HCT116 (cell line): ENCODE data around the gene DTX3L. TPM values are rescaled to one million over a fixed set of nuclear protein-coding genes. Genes with fewer than 3 reads are reported as not detected.

Source experiments
- ATAC-seq: fragments of 200-7000 bp; cut with Tn5 transposase; 2 replicates; pipeline ENCODE4 v1.9.1; 2020; ENCODE audit warnings: mild to moderate bottlenecking, moderate library complexity
- BruUV-seq: library from RNA; stranded (reverse); fragments of 400-500 nt; replicated peaks from 2 replicates; lab custom pipeline; 2021; lab: Mats Ljungman, UMichigan
- CTCF ChIA-PET: fragments of 300-600 bp; sonication (Branson Sonifier 250); formaldehyde crosslinking; loops from one replicate; lab custom pipeline; 2021; ENCODE audit warnings: antibody characterized with exemption; lab: Charles Lee
- POLR2A ChIA-PET: fragments of 300-600, 350-600 bp; sonication (Branson Sonifier 250); formaldehyde crosslinking; loops from one replicate; lab custom pipeline; 2021; ENCODE audit warnings: antibody characterized with exemption; lab: Charles Lee
- RAD21 ChIA-PET, 2 experiments: fragments of 300-600 bp; sonication (Branson Sonifier 250); formaldehyde crosslinking; loops; one replicate each; lab custom pipeline; 2023; ENCODE audit warnings: low total read pairs in 2 of 2; ENCODE audit not compliant: uncharacterized antibody in 2 of 2, unreplicated experiment in 2 of 2, low non-redundant PET in 1 of 2; lab: Charles Lee
- DNase-seq: peaks from one replicate; pipeline ENCODE4 v3.0.0-alpha.2; 2010; ENCODE audit warnings: low read depth, low spot score
- H2AFZ ChIP-seq: fragments of 200-600 bp; shearing (Covaris generic), sonication (generic); 2 replicates; pipeline ENCODE4 v1.6.1; 2017; ENCODE audit warnings: low read depth, mixed run types, mixed read lengths, antibody characterized with exemption, low read length; ENCODE audit not compliant: poor library complexity, severe bottlenecking
- H3K27ac ChIP-seq: 2 replicates; pipeline ENCODE4 v1.5.1; 2012; ENCODE audit warnings: low read depth, low read length
- H3K27me3 ChIP-seq: fragments of 200-600 bp; sonication (generic); 2 replicates; pipeline ENCODE4 v1.6.1; 2016; ENCODE audit warnings: mixed run types, low read length, mixed read lengths; ENCODE audit not compliant: insufficient read depth
- H3K36me3 ChIP-seq, 2 experiments: fragments of 200-500 bp in 1 of 2; fragments of 200-600 bp in 1 of 2; sonication (Bioruptor generic) in 1 of 2; sonication (generic) in 1 of 2; 2 replicates each; pipeline versions ENCODE4 v1.5.1 to v1.6.1; 2014 to 2016; ENCODE audit warnings: low read length in 2 of 2, inconsistent platforms in 1 of 2, mixed read lengths in 1 of 2, mixed run types in 1 of 2; ENCODE audit not compliant: insufficient read depth in 2 of 2, control insufficient read depth in 1 of 2
- H3K4me1 ChIP-seq, 2 experiments: fragments of 200-600 bp in 1 of 2; sonication (generic) in 1 of 2; 2 replicates each; pipeline versions ENCODE4 v1.5.1 to v1.6.1; 2012 to 2017; ENCODE audit warnings: low read length in 2 of 2, inconsistent platforms in 1 of 2, mild to moderate bottlenecking in 1 of 2, mixed read lengths in 1 of 2, mixed run types in 1 of 2, moderate library complexity in 1 of 2; ENCODE audit not compliant: insufficient read depth in 2 of 2, control insufficient read depth in 1 of 2
- H3K4me2 ChIP-seq: fragments of 200-600 bp; sonication (generic); 2 replicates; pipeline ENCODE4 v1.6.1; 2017; ENCODE audit warnings: mixed run types, low read length, mixed read lengths
- H3K4me3 ChIP-seq, 2 experiments: fragments of 200-600 bp in 1 of 2; sonication (generic) in 1 of 2; replicated peaks in 1 of 2; 2 replicates each; pipeline ENCODE4 v1.5.1; 2011 to 2016; ENCODE audit warnings: low read length in 2 of 2, control low read depth in 1 of 2, low read depth in 1 of 2, mild to moderate bottlenecking in 1 of 2, mixed read lengths in 1 of 2, mixed run types in 1 of 2
- H3K79me2 ChIP-seq: fragments of 200-600 bp; sonication (generic); 2 replicates; pipeline ENCODE4 v1.6.1; 2017; ENCODE audit warnings: mild to moderate bottlenecking, mixed run types, low read length, moderate library complexity, mixed read lengths; ENCODE audit not compliant: insufficient read depth
- H3K9ac ChIP-seq: fragments of 200-600 bp; sonication (generic); 2 replicates; pipeline ENCODE4 v1.6.1; 2016; ENCODE audit warnings: low read length, mixed read lengths
- H3K9me2 ChIP-seq: fragments of 200-600 bp; sonication (generic), shearing (Covaris generic); 2 replicates; pipeline ENCODE4 v1.6.1; 2017; ENCODE audit warnings: mixed run types, mild to moderate bottlenecking, moderate library complexity; ENCODE audit not compliant: insufficient read depth
- H3K9me3 ChIP-seq, 2 experiments: fragments of 200-500 bp in 1 of 2; fragments of 200-600 bp in 1 of 2; sonication (Bioruptor generic) in 1 of 2; sonication (generic) in 1 of 2; 2 replicates each; pipeline ENCODE4 v1.6.1; 2014 to 2017; ENCODE audit warnings: low read length in 2 of 2, mixed read lengths in 2 of 2, inconsistent platforms in 1 of 2, low read depth in 1 of 2, mild to moderate bottlenecking in 1 of 2, mixed run types in 1 of 2, moderate library complexity in 1 of 2; ENCODE audit not compliant: control insufficient read depth in 1 of 2, insufficient read depth in 1 of 2
- H4K20me1 ChIP-seq: fragments of 200-600 bp; sonication (generic), shearing (Covaris generic); 2 replicates; pipeline ENCODE4 v1.6.1; 2017; ENCODE audit warnings: mixed run types, mild to moderate bottlenecking, moderate library complexity; ENCODE audit not compliant: insufficient read depth
- ATF3 ChIP-seq: IDR thresholded peaks from 2 replicates; pipeline ENCODE4 v1.6.1; 2012
- CBX3 ChIP-seq: IDR thresholded peaks from 2 replicates; pipeline ENCODE4 v1.6.1; 2012; ENCODE audit warnings: low read depth
- CEBPB ChIP-seq: IDR thresholded peaks from 2 replicates; pipeline ENCODE4 v1.6.1; 2012; ENCODE audit warnings: low read depth
- EGR1 ChIP-seq: IDR thresholded peaks from 2 replicates; pipeline ENCODE4 v1.6.1; 2012; ENCODE audit warnings: low read depth
- ELF1 ChIP-seq: IDR thresholded peaks from 2 replicates; pipeline ENCODE4 v1.6.1; 2012; ENCODE audit warnings: low read depth, borderline replicate concordance
- EZH2 ChIP-seq: fragments of 200-600 bp; sonication (generic); IDR thresholded peaks from 2 replicates; pipeline ENCODE4 v1.6.1; 2017; ENCODE audit warnings: antibody characterized with exemption, mixed run types
- EZH2phosphoT487 ChIP-seq: fragments of 200-600 bp; IDR thresholded peaks from 2 replicates; pipeline ENCODE4 v1.6.1; 2018; ENCODE audit warnings: antibody characterized with exemption, borderline replicate concordance
- FOSL1 ChIP-seq: IDR thresholded peaks from 2 replicates; pipeline ENCODE4 v1.6.1; 2012; ENCODE audit warnings: low read depth
- POLR2A ChIP-seq: IDR thresholded peaks from 2 replicates; pipeline ENCODE4 v1.7.0; 2011; ENCODE audit warnings: borderline replicate concordance; ENCODE audit not compliant: insufficient read depth, insufficient read length; ENCODE audit errors: extremely low read depth
- POLR2AphosphoS5 ChIP-seq: IDR thresholded peaks from 2 replicates; pipeline ENCODE4 v1.6.1; 2011; ENCODE audit warnings: mild to moderate bottlenecking, low read depth, low read length, moderate library complexity
- RAD21 ChIP-seq: IDR thresholded peaks from 2 replicates; pipeline ENCODE4 v1.6.1; 2012; ENCODE audit warnings: low read depth, mild to moderate bottlenecking
- REST ChIP-seq: IDR thresholded peaks from 2 replicates; pipeline ENCODE4 v1.6.1; 2012; ENCODE audit warnings: low read depth
- SP1 ChIP-seq: IDR thresholded peaks from 2 replicates; pipeline ENCODE4 v1.6.1; 2012; ENCODE audit warnings: low read depth
- SRF ChIP-seq: IDR thresholded peaks from 2 replicates; pipeline ENCODE4 v1.6.1; 2012; ENCODE audit warnings: low read depth
- TCF7L2 ChIP-seq: IDR thresholded peaks from 2 replicates; pipeline ENCODE4 v1.7.0; 2011; ENCODE audit warnings: borderline replicate concordance, inconsistent platforms; ENCODE audit not compliant: insufficient read depth, insufficient read length; ENCODE audit errors: extremely low read depth
- YY1 ChIP-seq: IDR thresholded peaks from 2 replicates; pipeline ENCODE4 v1.6.1; 2011; ENCODE audit warnings: low read length, low read depth, moderate library complexity, mild to moderate bottlenecking; ENCODE audit not compliant: insufficient replicate concordance; ENCODE audit errors: extremely low read depth
- ZNF274 ChIP-seq: fragments of 200-500 bp; sonication (Bioruptor generic); IDR thresholded peaks from 2 replicates; pipeline ENCODE4 v1.6.1; 2014; ENCODE audit warnings: mild to moderate bottlenecking, low read depth, low read length, inconsistent platforms
- intact Hi-C: fragments of 100-400 bp; cut with micrococcal nuclease; formaldehyde crosslinking; loops from 2 replicates; pipeline ENCODE4 v1.10.0; 2022
- total RNA-seq: library from RNA; stranded (reverse); gene quantifications from one replicate; pipeline ENCODE4 v1.2.1, GENCODE V29; 2021; ENCODE audit not compliant: unreplicated experiment
- TF ChIP-seq, protein P1 (sequence below): IDR thresholded peaks from 2 replicates; pipeline ENCODE4 v1.6.1; 2012

Gene DTX3L
- total RNA-seq, 1 experiment from 2014 or later = 13.1 TPM

DNA sequence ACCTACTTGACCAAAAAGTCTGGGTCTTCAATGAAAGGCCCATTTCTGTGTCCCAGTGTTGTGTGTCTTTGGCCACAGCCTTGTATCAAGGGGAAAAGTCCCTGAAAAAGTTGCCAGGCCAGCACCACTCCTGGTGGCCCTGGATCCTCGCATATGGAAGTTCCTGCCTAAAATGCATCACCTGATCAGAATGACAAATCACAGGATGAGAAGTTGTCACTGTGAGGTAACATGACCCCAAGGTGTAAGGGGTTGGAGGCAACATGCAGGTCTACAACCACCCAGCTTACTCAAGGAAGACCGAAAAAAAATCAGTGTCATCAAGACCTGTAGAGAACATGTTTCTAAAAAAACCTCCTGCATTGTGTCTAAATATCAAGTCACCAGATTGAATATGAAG is 38.9 kb downstream of the DTX3L start:
- H3K9me3 ChIP-seq = no peaks in the 10 kb centered on the region
- no peak overlapping the region for H3K27ac ChIP-seq
- no peak overlapping the region for H3K9ac ChIP-seq
- TF ChIP-seq POLR2A = no peak
- TF ChIP-seq EZH2 = no peak
- no peak for TF ChIP-seq ATF3
- no peak for TF ChIP-seq EZH2phosphoT487
- no peak for TF ChIP-seq FOSL1
- TF ChIP-seq, protein P1, sequence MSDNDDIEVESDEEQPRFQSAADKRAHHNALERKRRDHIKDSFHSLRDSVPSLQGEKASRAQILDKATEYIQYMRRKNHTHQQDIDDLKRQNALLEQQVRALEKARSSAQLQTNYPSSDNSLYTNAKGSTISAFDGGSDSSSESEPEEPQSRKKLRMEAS = no peak
- no peak for TF ChIP-seq EGR1
- no peak for TF ChIP-seq RAD21
- TF ChIP-seq CBX3 = no peak
- TF ChIP-seq CEBPB = no peak
- no peak for TF ChIP-seq REST
- TF ChIP-seq ELF1 = no peak
- no peak for TF ChIP-seq YY1
- TF ChIP-seq POLR2AphosphoS5 = no peak
- TF ChIP-seq ZNF274 = no peak
- no peak for TF ChIP-seq SP1
- TF ChIP-seq TCF7L2 = no peak
- TF ChIP-seq SRF = no peak
- TF ChIP-seq, all 23 proteins: peak for 0
- no peaks in the 10 kb centered on the region for H3K36me3 ChIP-seq
- no peaks in the 10 kb centered on the region for H3K4me1 ChIP-seq
- BruUV-seq = no TSS peak
- H3K79me2 ChIP-seq = no peaks in the 10 kb centered on the region
- no peak overlapping the region for H3K4me2 ChIP-seq
- no peaks in the 10 kb centered on the region for H3K9me2 ChIP-seq
- no peaks in the 10 kb centered on the region for H3K27me3 ChIP-seq
- no peaks in the 10 kb centered on the region for H4K20me1 ChIP-seq
- intact Hi-C loops = no loop called here
- no peak overlapping the region for H3K4me3 ChIP-seq
- POLR2A ChIA-PET = no interaction called here
- DNase-seq (no peak), ATAC-seq (no peak)
- RAD21 ChIA-PET = no interaction called here
- no peak overlapping the region for H2AFZ ChIP-seq
- CTCF ChIA-PET = no interaction called here
